Measurements from ENCODE around the gene CACNA1E. TPM values are rescaled to one million over a fixed set of nuclear protein-coding genes. Genes with fewer than 3 reads are reported as not detected.

Gene CACNA1E
- total RNA-seq, 1 donor, result under 0.01 TPM

Small RNA genes lying within 50 kb of the gene (small RNA-seq; reads per million reads assigned to genes)
- gene RF00017 (not detected), gene RNA5SP70 (not detected)
